GM23338 (cell line): ENCODE results near the gene HIGD1B. TPM values are rescaled to one million over a fixed set of nuclear protein-coding genes. Genes with fewer than 3 reads are reported as not detected.

ENCODE experiments used
- ATAC-seq: fragments of 200-7000 bp; cut with Tn5 transposase; 3 replicates; pipeline ENCODE4 v1.9.1; 2020
- DNase-seq: peaks from one replicate; pipeline ENCODE4 v3.0.0-alpha.2; 2015; ENCODE audit warnings: low spot score
- H2AFZ ChIP-seq: fragments of 200-600 bp; sonication (generic); 2 replicates; pipeline ENCODE4 v1.8.0; 2016; ENCODE audit warnings: antibody characterized with exemption, mild to moderate bottlenecking, moderate library complexity
- H3F3A ChIP-seq: fragments of 200-600 bp; sonication (generic); replicated peaks from 2 replicates; pipeline ENCODE4 v1.8.0; 2017; ENCODE audit warnings: antibody characterized with exemption, mixed run types, low read depth
- H3K27ac ChIP-seq: fragments of 200-600 bp; sonication (generic); 2 replicates; pipeline ENCODE4 v1.6.1; 2016; ENCODE audit warnings: low read depth
- H3K27me3 ChIP-seq: fragments of 200-600 bp; sonication (generic); 2 replicates; pipeline ENCODE4 v1.8.0; 2016; ENCODE audit warnings: mild to moderate bottlenecking, mixed run types, moderate library complexity; ENCODE audit not compliant: insufficient read depth
- H3K36me3 ChIP-seq: fragments of 200-600 bp; sonication (generic); 2 replicates; pipeline ENCODE4 v1.8.0; 2016; ENCODE audit warnings: mild to moderate bottlenecking; ENCODE audit not compliant: insufficient read depth
- H3K4me1 ChIP-seq: fragments of 200-600 bp; sonication (generic); 2 replicates; pipeline ENCODE4 v1.8.0; 2016; ENCODE audit warnings: mild to moderate bottlenecking, moderate library complexity; ENCODE audit not compliant: insufficient read depth
- H3K4me2 ChIP-seq: fragments of 200-600 bp; sonication (generic); 2 replicates; pipeline ENCODE4 v1.7.1; 2017; ENCODE audit warnings: mixed run types
- H3K4me3 ChIP-seq: fragments of 200-600 bp; sonication (generic); 2 replicates; pipeline ENCODE4 v1.6.1; 2016; ENCODE audit warnings: mixed run types
- H3K79me2 ChIP-seq: fragments of 200-600 bp; sonication (generic); replicated peaks from 2 replicates; pipeline ENCODE4 v1.8.0; 2017; ENCODE audit warnings: mild to moderate bottlenecking; ENCODE audit not compliant: insufficient read depth
- H3K9me2 ChIP-seq: fragments of 200-600 bp; sonication (generic); 2 replicates; pipeline ENCODE4 v1.8.0; 2017; ENCODE audit not compliant: insufficient read depth
- H4K20me1 ChIP-seq: fragments of 200-600 bp; sonication (generic); replicated peaks from 2 replicates; pipeline ENCODE4 v1.8.0; 2017; ENCODE audit warnings: mild to moderate bottlenecking; ENCODE audit not compliant: insufficient read depth
- H3K27ac Mint-ChIP-seq: 2 replicates; pipeline ENCODE4 v1.8.0; 2020; ENCODE audit warnings: inconsistent platforms, mild to moderate bottlenecking, moderate library complexity, mixed read lengths
- H3K27me3 Mint-ChIP-seq: 3 replicates; pipeline ENCODE4 v1.8.0; 2022; ENCODE audit warnings: low read depth, mild to moderate bottlenecking, moderate library complexity, mixed read lengths, inconsistent platforms; ENCODE audit not compliant: insufficient read depth, poor library complexity
- H3K36me3 Mint-ChIP-seq: 3 replicates; pipeline ENCODE4 v1.8.0; 2021; ENCODE audit warnings: low read depth, mild to moderate bottlenecking, inconsistent platforms, moderate library complexity, mixed read lengths
- H3K4me1 Mint-ChIP-seq: 3 replicates; pipeline ENCODE4 v1.8.0; 2020; ENCODE audit warnings: mild to moderate bottlenecking, inconsistent platforms, mixed read lengths
- H3K4me3 Mint-ChIP-seq: 3 replicates; pipeline ENCODE4 v1.8.0; 2021; ENCODE audit warnings: moderate library complexity, mild to moderate bottlenecking, inconsistent platforms, mixed read lengths
- H3K9me3 Mint-ChIP-seq: 3 replicates; pipeline ENCODE4 v1.8.0; 2020; ENCODE audit warnings: moderate library complexity, mild to moderate bottlenecking, inconsistent platforms, mixed read lengths
- CREB1 ChIP-seq: fragments of 250-450 bp; sonication (Bioruptor Pico); IDR thresholded peaks from 2 replicates; pipeline ENCODE4 v1.5.0; 2020; ENCODE audit warnings: low read depth, mild to moderate bottlenecking, moderate library complexity
- EZH2 ChIP-seq: fragments of 200-600 bp; sonication (generic); IDR thresholded peaks from one replicate; pipeline ENCODE4 v1.8.0; 2017; ENCODE audit warnings: antibody characterized with exemption, mild to moderate bottlenecking, low read depth; ENCODE audit not compliant: unreplicated experiment
- EZH2phosphoT487 ChIP-seq: fragments of 200-600 bp; sonication (generic); IDR thresholded peaks from one replicate; pipeline ENCODE4 v1.8.1; 2018; ENCODE audit warnings: antibody characterized with exemption; ENCODE audit not compliant: unreplicated experiment
- JUNB ChIP-seq: IDR thresholded peaks from one replicate; pipeline ENCODE4 v1.6.1; 2016; ENCODE audit warnings: antibody characterized with exemption; ENCODE audit not compliant: unreplicated experiment
- NANOG ChIP-seq: IDR thresholded peaks from 2 replicates; pipeline ENCODE4 v1.6.1; 2016; ENCODE audit warnings: antibody characterized with exemption, borderline replicate concordance
- POLR2AphosphoS5 ChIP-seq: IDR thresholded peaks from 2 replicates; pipeline ENCODE4 v1.6.1; 2016; ENCODE audit warnings: antibody characterized with exemption, low read depth
- STAT1 ChIP-seq: IDR thresholded peaks from one replicate; pipeline ENCODE4 v1.6.1; 2016; ENCODE audit warnings: antibody characterized with exemption; ENCODE audit not compliant: unreplicated experiment
- ZNF114 ChIP-seq: fragments of 250-450 bp; sonication (Bioruptor Pico); IDR thresholded peaks from 2 replicates; pipeline ENCODE4 v1.5.0; 2020; ENCODE audit warnings: mild to moderate bottlenecking, moderate library complexity
- ZNF331 ChIP-seq: fragments of 250-450 bp; sonication (Bioruptor Pico); IDR thresholded peaks from 2 replicates; pipeline ENCODE4 v1.5.0; 2020; ENCODE audit warnings: low read depth, mild to moderate bottlenecking, moderate library complexity
- polyA plus RNA-seq: library from polyadenylated mRNA; unstranded; fragments of >200 nt; fragmentation: Nextera tagmentation; extraction: Ambion mirVana; gene quantifications from 2 replicates; pipeline ENCODE4 v1.2.1, GENCODE V29; 2016
- total RNA-seq: library from RNA; depleted of rRNA; stranded (reverse); fragments of >200 nt; shearing (Covaris generic); gene quantifications from 2 replicates; pipeline ENCODE4 v1.2.3, GENCODE V29; 2014
- TF ChIP-seq, protein P1 (sequence below): fragments of 250-450 bp; sonication (Bioruptor Pico); IDR thresholded peaks from 2 replicates; pipeline ENCODE4 v1.5.0; 2020; ENCODE audit warnings: mild to moderate bottlenecking, moderate library complexity
- TF ChIP-seq, protein P2 (sequence below): IDR thresholded peaks from one replicate; pipeline ENCODE4 v1.6.1; 2018; ENCODE audit warnings: antibody characterized with exemption; ENCODE audit not compliant: unreplicated experiment
- TF ChIP-seq, protein P3 (sequence below): IDR thresholded peaks from 2 replicates; pipeline ENCODE4 v1.6.1; 2016; ENCODE audit warnings: antibody characterized with exemption
- TF ChIP-seq, protein P4 (sequence below), 2 experiments: fragments of 200-600 bp in 1 of 2; sonication (generic) in 1 of 2; conservative IDR thresholded peaks; 2 replicates each; pipeline versions ENCODE4 v1.5.1 to v1.6.1; 2016 to 2017; ENCODE audit warnings: antibody characterized with exemption in 2 of 2, low read depth in 2 of 2, mild to moderate bottlenecking in 2 of 2, moderate library complexity in 1 of 2

HIGD1B gene
- total and polyA plus RNA-seq, 2 experiments from 2014 or later, result not detected

DNA sequence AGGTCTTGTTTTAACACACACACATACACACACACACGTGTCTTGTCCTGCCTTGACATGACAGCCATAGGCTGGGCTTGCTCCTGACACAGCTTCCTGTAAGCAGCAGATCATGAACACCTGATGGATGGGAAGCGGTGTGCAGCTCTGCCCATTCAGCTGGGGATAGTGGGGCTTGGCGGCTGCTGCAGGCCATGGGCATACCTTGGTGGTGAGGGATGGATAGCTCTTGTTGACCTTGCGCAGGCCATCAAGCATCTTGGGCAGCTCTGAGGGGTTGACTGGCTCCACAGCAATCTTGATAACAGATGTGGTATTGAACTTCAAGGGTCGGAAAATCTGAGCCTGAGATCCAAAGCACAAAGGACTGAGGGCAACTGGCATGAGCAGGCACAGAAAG, 12.0 kb downstream of the HIGD1B start:
- DNase-seq (no peak), ATAC-seq (no peak)
- no peaks in the 10 kb centered on the region for H3K4me1 Mint-ChIP-seq
- Histone ChIP-seq H2AFZ (no peak overlapping the region), H3K36me3 (peaks cover 48% of the 10 kb centered on the region), H3K27ac (no peak overlapping the region), H4K20me1 (peaks cover 6% of the 10 kb centered on the region), H3K79me2 (no peaks in the 10 kb centered on the region), H3K4me3 (no peak overlapping the region), H3F3A (peaks cover 9% of the 10 kb centered on the region; the same call in 1 of the 2 replicates), H3K4me2 (no peak overlapping the region), H3K27me3 (no peaks in the 10 kb centered on the region), H3K4me1 (no peaks in the 10 kb centered on the region), H3K9me2 (no peaks in the 10 kb centered on the region)
- H3K9me3 Mint-ChIP-seq, result no peaks in the 10 kb centered on the region
- TF ChIP-seq, protein P1, sequence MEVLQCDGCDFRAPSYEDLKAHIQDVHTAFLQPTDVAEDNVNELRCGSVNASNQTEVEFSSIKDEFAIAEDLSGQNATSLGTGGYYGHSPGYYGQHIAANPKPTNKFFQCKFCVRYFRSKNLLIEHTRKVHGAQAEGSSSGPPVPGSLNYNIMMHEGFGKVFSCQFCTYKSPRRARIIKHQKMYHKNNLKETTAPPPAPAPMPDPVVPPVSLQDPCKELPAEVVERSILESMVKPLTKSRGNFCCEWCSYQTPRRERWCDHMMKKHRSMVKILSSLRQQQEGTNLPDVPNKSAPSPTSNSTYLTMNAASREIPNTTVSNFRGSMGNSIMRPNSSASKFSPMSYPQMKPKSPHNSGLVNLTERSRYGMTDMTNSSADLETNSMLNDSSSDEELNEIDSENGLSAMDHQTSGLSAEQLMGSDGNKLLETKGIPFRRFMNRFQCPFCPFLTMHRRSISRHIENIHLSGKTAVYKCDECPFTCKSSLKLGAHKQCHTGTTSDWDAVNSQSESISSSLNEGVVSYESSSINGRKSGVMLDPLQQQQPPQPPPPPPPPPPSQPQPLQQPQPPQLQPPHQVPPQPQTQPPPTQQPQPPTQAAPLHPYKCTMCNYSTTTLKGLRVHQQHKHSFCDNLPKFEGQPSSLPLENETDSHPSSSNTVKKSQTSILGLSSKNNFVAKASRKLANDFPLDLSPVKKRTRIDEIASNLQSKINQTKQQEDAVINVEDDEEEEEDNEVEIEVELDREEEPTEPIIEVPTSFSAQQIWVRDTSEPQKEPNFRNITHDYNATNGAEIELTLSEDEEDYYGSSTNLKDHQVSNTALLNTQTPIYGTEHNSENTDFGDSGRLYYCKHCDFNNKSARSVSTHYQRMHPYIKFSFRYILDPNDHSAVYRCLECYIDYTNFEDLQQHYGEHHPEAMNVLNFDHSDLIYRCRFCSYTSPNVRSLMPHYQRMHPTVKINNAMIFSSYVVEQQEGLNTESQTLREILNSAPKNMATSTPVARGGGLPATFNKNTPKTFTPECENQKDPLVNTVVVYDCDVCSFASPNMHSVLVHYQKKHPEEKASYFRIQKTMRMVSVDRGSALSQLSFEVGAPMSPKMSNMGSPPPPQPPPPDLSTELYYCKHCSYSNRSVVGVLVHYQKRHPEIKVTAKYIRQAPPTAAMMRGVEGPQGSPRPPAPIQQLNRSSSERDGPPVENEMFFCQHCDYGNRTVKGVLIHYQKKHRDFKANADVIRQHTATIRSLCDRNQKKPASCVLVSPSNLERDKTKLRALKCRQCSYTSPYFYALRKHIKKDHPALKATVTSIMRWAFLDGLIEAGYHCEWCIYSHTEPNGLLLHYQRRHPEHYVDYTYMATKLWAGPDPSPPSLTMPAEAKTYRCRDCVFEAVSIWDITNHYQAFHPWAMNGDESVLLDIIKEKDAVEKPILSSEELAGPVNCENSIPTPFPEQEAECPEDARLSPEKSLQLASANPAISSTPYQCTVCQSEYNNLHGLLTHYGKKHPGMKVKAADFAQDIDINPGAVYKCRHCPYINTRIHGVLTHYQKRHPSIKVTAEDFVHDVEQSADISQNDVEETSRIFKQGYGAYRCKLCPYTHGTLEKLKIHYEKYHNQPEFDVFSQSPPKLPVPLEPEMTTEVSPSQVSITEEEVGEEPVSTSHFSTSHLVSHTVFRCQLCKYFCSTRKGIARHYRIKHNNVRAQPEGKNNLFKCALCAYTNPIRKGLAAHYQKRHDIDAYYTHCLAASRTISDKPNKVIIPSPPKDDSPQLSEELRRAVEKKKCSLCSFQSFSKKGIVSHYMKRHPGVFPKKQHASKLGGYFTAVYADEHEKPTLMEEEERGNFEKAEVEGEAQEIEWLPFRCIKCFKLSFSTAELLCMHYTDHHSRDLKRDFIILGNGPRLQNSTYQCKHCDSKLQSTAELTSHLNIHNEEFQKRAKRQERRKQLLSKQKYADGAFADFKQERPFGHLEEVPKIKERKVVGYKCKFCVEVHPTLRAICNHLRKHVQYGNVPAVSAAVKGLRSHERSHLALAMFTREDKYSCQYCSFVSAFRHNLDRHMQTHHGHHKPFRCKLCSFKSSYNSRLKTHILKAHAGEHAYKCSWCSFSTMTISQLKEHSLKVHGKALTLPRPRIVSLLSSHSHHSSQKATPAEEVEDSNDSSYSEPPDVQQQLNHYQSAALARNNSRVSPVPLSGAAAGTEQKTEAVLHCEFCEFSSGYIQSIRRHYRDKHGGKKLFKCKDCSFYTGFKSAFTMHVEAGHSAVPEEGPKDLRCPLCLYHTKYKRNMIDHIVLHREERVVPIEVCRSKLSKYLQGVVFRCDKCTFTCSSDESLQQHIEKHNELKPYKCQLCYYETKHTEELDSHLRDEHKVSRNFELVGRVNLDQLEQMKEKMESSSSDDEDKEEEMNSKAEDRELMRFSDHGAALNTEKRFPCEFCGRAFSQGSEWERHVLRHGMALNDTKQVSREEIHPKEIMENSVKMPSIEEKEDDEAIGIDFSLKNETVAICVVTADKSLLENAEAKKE (CRISPR knock-in tag), result no peak
- no peak for TF ChIP-seq EZH2
- no peak for TF ChIP-seq POLR2AphosphoS5
- TF ChIP-seq, protein P2, sequence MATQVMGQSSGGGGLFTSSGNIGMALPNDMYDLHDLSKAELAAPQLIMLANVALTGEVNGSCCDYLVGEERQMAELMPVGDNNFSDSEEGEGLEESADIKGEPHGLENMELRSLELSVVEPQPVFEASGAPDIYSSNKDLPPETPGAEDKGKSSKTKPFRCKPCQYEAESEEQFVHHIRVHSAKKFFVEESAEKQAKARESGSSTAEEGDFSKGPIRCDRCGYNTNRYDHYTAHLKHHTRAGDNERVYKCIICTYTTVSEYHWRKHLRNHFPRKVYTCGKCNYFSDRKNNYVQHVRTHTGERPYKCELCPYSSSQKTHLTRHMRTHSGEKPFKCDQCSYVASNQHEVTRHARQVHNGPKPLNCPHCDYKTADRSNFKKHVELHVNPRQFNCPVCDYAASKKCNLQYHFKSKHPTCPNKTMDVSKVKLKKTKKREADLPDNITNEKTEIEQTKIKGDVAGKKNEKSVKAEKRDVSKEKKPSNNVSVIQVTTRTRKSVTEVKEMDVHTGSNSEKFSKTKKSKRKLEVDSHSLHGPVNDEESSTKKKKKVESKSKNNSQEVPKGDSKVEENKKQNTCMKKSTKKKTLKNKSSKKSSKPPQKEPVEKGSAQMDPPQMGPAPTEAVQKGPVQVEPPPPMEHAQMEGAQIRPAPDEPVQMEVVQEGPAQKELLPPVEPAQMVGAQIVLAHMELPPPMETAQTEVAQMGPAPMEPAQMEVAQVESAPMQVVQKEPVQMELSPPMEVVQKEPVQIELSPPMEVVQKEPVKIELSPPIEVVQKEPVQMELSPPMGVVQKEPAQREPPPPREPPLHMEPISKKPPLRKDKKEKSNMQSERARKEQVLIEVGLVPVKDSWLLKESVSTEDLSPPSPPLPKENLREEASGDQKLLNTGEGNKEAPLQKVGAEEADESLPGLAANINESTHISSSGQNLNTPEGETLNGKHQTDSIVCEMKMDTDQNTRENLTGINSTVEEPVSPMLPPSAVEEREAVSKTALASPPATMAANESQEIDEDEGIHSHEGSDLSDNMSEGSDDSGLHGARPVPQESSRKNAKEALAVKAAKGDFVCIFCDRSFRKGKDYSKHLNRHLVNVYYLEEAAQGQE, result no peak
- no peak for TF ChIP-seq ZNF114 (CRISPR knock-in tag)
- no peak for TF ChIP-seq STAT1
- TF ChIP-seq JUNB, result no peak
- no peak for TF ChIP-seq CREB1 (CRISPR knock-in tag)
- no peak for TF ChIP-seq EZH2phosphoT487
- TF ChIP-seq ZNF331 (CRISPR knock-in tag), result no peak
- TF ChIP-seq, protein P3, sequence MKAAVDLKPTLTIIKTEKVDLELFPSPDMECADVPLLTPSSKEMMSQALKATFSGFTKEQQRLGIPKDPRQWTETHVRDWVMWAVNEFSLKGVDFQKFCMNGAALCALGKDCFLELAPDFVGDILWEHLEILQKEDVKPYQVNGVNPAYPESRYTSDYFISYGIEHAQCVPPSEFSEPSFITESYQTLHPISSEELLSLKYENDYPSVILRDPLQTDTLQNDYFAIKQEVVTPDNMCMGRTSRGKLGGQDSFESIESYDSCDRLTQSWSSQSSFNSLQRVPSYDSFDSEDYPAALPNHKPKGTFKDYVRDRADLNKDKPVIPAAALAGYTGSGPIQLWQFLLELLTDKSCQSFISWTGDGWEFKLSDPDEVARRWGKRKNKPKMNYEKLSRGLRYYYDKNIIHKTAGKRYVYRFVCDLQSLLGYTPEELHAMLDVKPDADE, result no peak
- no peak for TF ChIP-seq NANOG
- TF ChIP-seq, protein P4, sequence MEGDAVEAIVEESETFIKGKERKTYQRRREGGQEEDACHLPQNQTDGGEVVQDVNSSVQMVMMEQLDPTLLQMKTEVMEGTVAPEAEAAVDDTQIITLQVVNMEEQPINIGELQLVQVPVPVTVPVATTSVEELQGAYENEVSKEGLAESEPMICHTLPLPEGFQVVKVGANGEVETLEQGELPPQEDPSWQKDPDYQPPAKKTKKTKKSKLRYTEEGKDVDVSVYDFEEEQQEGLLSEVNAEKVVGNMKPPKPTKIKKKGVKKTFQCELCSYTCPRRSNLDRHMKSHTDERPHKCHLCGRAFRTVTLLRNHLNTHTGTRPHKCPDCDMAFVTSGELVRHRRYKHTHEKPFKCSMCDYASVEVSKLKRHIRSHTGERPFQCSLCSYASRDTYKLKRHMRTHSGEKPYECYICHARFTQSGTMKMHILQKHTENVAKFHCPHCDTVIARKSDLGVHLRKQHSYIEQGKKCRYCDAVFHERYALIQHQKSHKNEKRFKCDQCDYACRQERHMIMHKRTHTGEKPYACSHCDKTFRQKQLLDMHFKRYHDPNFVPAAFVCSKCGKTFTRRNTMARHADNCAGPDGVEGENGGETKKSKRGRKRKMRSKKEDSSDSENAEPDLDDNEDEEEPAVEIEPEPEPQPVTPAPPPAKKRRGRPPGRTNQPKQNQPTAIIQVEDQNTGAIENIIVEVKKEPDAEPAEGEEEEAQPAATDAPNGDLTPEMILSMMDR (conservative IDR thresholded peaks at IDR 0.05; ENCODE audit: low read depth in 2 of 2), result no peak
- peaks cover 86% of the 10 kb centered on the region for H3K36me3 Mint-ChIP-seq
- no peak overlapping the region for H3K27ac Mint-ChIP-seq
- H3K4me3 Mint-ChIP-seq, result no peak overlapping the region
- H3K27me3 Mint-ChIP-seq, result peaks cover 2% of the 10 kb centered on the region
